AG04450 (cell line): ENCODE data around the gene OLFM1. TPM values are rescaled to one million over a fixed set of nuclear protein-coding genes. Genes with fewer than 3 reads are reported as not detected.

Experiments
- CTCF ChIA-PET: fragments of 300-600, 350-600 bp; formaldehyde crosslinking; extraction: SDS; loops from one replicate; lab custom pipeline; 2022; ENCODE audit warnings: antibody characterized with exemption, inconsistent platforms; lab: Charles Lee
- POLR2A ChIA-PET: fragments of 350-600 bp; formaldehyde crosslinking; extraction: SDS; loops from one replicate; lab custom pipeline; 2021; ENCODE audit warnings: antibody characterized with exemption, inconsistent platforms; lab: Yijun Ruan, JAX
- DNase-seq: peaks from one replicate; pipeline ENCODE4 v3.0.0-alpha.2; 2011; ENCODE audit warnings: low read depth, low spot score
- H3K27ac ChIP-seq: one replicate; pipeline ENCODE4 v1.5.1; 2012; ENCODE audit warnings: low read depth, low read length, control low read depth
- H3K27me3 ChIP-seq: one replicate; pipeline ENCODE4 v1.6.0; 2012; ENCODE audit warnings: low read length; ENCODE audit not compliant: control insufficient read depth, insufficient read depth
- H3K4me3 ChIP-seq: 2 replicates; pipeline ENCODE4 v1.5.1; 2011; ENCODE audit warnings: mild to moderate bottlenecking, low read depth, low read length, control low read depth
- H3K9me3 ChIP-seq: 2 replicates; pipeline ENCODE4 v1.5.1; 2012; ENCODE audit warnings: low read length; ENCODE audit not compliant: control insufficient read depth, insufficient read depth
- CTCF ChIP-seq: IDR thresholded peaks from 2 replicates; pipeline ENCODE4 v1.5.1; 2011; ENCODE audit warnings: low read depth, low read length, control low read depth, inconsistent platforms
- polyA plus RNA-seq: library from polyadenylated mRNA; depleted of rRNA; stranded (reverse); fragments of >200 nt; gene quantifications from 2 replicates; pipeline ENCODE4 v1.2.3, GENCODE V29; 2011

The OLFM1 gene
- polyA plus RNA-seq, 1 experiment, result 0.16 TPM

- no peaks in the 10 kb centered on the region for H3K27me3 ChIP-seq
- H3K27ac ChIP-seq, result no peak overlapping the region
- DNase-seq, result no peak
- no peak for TF ChIP-seq CTCF
- no peak overlapping the region for H3K4me3 ChIP-seq
- peaks cover under 1% of the 10 kb centered on the region; the same call in 1 of the 2 replicates for H3K9me3 ChIP-seq
- ChIA-PET CTCF (no interaction called here), POLR2A (no interaction called here)
Observed at GRCh38 chr9:135050072-135050990, 37.1 kb upstream of the OLFM1 start.

DNA sequence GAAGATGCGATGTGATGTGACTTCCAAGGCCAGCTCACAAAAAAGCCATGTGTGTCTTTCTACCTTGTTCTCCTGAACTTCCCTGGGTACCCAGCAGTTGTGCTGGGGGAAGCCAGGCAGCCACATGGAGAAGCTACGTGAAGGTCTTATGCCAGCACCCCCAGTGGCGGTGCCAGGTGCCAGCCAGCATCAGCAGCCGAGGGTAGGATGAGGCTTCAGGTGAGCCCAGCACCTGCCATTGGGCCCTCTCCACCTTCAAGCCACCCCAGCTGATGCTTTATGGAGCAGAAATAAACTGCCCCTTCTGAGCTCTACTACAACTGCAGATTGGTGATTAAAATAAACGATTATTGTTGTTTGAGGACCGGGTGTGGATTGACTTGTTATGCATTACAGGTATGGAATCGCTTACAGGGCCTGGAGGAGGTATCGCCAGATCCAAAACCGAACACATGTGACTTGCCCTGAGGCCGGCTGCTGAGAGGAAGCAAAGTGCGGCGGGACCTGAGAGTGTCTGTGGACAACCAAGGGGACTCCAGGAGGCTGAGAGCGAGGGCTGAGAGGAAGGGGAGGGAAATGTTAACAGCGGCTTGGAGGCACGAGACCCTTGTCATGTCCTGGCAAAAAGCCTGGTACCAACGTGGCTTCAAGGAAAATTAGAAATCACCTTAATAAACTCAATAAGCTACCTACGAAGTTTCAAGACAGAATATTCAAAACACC, 36.0 kb upstream of the OLFM1 start:
- H3K27me3 ChIP-seq, result no peaks in the 10 kb centered on the region
- H3K27ac ChIP-seq, result no peak overlapping the region
- CTCF ChIA-PET, result no interaction called here
- no peaks in the 10 kb centered on the region; the same call in 1 of the 2 replicates for H3K9me3 ChIP-seq
- TF ChIP-seq CTCF, result no peak
- no peak overlapping the region for H3K4me3 ChIP-seq
- POLR2A ChIA-PET, result no interaction called here
- DNase-seq, result no peak

GRCh38 chr9:135053133-135053532, 34.3 kb upstream of the OLFM1 start:
- POLR2A ChIA-PET, result no interaction called here
- TF ChIP-seq CTCF, result no peak
- no peak for DNase-seq
- Histone ChIP-seq H3K4me3 (no peak overlapping the region), H3K9me3 (no peaks in the 10 kb centered on the region; the same call in 1 of the 2 replicates), H3K27ac (no peak overlapping the region), H3K27me3 (no peaks in the 10 kb centered on the region)
- CTCF ChIA-PET, result no interaction called here

- Histone ChIP-seq H3K9me3 (no peaks in the 10 kb centered on the region; the same call in 1 of the 2 replicates), H3K27me3 (no peaks in the 10 kb centered on the region), H3K4me3 (no peak overlapping the region), H3K27ac (no peak overlapping the region)
- DNase-seq, result no peak
- POLR2A ChIA-PET, result no interaction called here
- no peak for TF ChIP-seq CTCF
- CTCF ChIA-PET, result no interaction called here
Observed at GRCh38 chr9:135055181-135055580, 32.3 kb upstream of the OLFM1 start.

DNA sequence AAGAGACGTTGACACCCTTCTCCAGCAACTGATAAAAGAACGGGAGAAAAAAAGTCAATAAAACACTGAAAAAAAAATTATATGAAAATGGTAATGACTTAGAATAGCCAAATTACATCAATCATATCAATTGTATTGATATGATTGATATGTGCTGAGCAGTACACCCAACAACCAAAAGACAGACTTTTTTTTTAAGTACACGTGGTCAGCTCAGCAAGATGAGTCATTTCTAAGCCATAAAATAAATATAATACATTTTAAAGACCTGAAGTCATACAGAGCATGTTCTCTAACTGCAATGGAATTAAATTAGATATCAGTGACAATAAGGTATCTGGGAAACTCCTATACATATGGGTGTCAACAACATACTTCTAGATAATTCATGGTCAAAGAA, 30.9 kb upstream of the OLFM1 start:
- H3K27ac ChIP-seq, result no peak overlapping the region
- no peak for DNase-seq
- TF ChIP-seq CTCF, result no peak
- no peaks in the 10 kb centered on the region for H3K27me3 ChIP-seq
- ChIA-PET POLR2A (no interaction called here), CTCF (no interaction called here)
- no peak overlapping the region for H3K4me3 ChIP-seq
- no peaks in the 10 kb centered on the region; the same call in 1 of the 2 replicates for H3K9me3 ChIP-seq
